Esophagus muscularis mucosa (tissue), 4 donors: Measurements from ENCODE around the gene GPC4.

ENCODE experiments used
- EP300 ChIP-seq: sonication (generic); formaldehyde crosslinking; IDR thresholded peaks from one replicate; pipeline ENCODE4 v1.6.1; 2017; ENCODE audit warnings: antibody characterized with exemption
- POLR2A ChIP-seq: fragments of 450-650 bp; IDR thresholded peaks from one replicate; pipeline ENCODE4 v1.6.1; 2017; ENCODE audit warnings: antibody characterized with exemption, moderate library complexity, mild to moderate bottlenecking, low read depth
- POLR2AphosphoS5 ChIP-seq, 2 donors: sonication (generic); formaldehyde crosslinking; IDR thresholded peaks; one replicate each; pipeline ENCODE4 v1.6.1; 2017; ENCODE audit warnings: antibody characterized with exemption in 2 of 2
- TF ChIP-seq, protein P1 (sequence below), 3 experiments: fragments of 200-600 bp in 2 of 3; fragments of 450-650 bp in 1 of 3; sonication (generic) in 2 of 3; IDR thresholded peaks; one replicate each; pipeline ENCODE4 v1.5.1; 2017 to 2019; ENCODE audit warnings: antibody characterized with exemption in 3 of 3, mild to moderate bottlenecking in 2 of 3, moderate library complexity in 1 of 3

DNA sequence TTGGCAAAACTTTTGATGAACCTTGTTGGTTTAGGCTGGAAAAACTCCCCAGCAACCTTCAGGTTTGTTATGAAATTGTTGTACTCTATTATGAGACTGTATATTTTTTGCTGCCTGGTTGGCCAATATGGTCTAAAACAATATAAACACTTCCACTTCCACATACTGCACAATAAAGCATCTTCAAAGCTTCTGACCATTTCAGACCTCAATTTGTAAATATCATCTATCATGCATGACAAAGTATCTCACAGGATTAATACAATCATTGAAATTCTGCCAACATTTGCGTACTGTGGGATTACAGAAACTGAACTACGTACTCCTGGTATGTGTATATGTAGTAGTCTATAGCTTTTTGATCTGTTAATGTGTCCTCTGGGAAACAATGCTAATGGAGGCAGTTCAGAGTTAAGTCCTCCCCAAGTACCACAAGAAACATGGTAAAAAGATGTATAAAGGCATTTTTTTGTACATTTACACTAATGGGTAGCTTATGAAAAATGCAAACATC lies 40.4 kb downstream of the GPC4 start:
- TF ChIP-seq, protein P1, sequence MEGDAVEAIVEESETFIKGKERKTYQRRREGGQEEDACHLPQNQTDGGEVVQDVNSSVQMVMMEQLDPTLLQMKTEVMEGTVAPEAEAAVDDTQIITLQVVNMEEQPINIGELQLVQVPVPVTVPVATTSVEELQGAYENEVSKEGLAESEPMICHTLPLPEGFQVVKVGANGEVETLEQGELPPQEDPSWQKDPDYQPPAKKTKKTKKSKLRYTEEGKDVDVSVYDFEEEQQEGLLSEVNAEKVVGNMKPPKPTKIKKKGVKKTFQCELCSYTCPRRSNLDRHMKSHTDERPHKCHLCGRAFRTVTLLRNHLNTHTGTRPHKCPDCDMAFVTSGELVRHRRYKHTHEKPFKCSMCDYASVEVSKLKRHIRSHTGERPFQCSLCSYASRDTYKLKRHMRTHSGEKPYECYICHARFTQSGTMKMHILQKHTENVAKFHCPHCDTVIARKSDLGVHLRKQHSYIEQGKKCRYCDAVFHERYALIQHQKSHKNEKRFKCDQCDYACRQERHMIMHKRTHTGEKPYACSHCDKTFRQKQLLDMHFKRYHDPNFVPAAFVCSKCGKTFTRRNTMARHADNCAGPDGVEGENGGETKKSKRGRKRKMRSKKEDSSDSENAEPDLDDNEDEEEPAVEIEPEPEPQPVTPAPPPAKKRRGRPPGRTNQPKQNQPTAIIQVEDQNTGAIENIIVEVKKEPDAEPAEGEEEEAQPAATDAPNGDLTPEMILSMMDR (IDR thresholded peaks at IDR 0.05) = no peak
- TF ChIP-seq POLR2A = no peak
- no peak for TF ChIP-seq POLR2AphosphoS5 (IDR thresholded peaks at IDR 0.05)
- TF ChIP-seq EP300 = no peak
